Stimulated activated CD8-positive, alpha-beta memory T cell treated with anti-CD3 and anti-CD28 coated beads, Interleukin-4, amount 100 ng/mL, for 4 hours (primary cell): ENCODE data around the gene FAM229B.

Source experiments
- DNase-seq, 2 donors: peaks; one replicate each; pipeline ENCODE4 v3.0.0-alpha.2; 2020; ENCODE audit warnings: low read depth in 2 of 2, low spot score in 1 of 2

Gene FAM229B

GRCh38 chr6:112141707-112142106, 54.3 kb downstream of the FAM229B start:
- no peak for DNase-seq

GRCh38 chr6:112144145-112144926, 56.9 kb downstream of the FAM229B start:
- no peak for DNase-seq

- no peak for DNase-seq
These were observed 57.7 kb downstream of the FAM229B start for GRCh38 chr6:112145080-112145573.

- no peak for DNase-seq
These were observed 60.7 kb downstream of the FAM229B start for GRCh38 chr6:112148103-112148502.

GRCh38 chr6:112149236-112149635, 61.8 kb downstream of the FAM229B start:
- DNase-seq, result no peak

GRCh38 chr6:112149719-112150263, 62.4 kb downstream of the FAM229B start:
- DNase-seq, result no peak

- no peak for DNase-seq
These were observed 63.0 kb downstream of the FAM229B start for GRCh38 chr6:112150363-112150762.
